ENCODE measurements around the gene MARF1. TPM values are rescaled to one million over a fixed set of nuclear protein-coding genes. Genes with fewer than 3 reads are reported as not detected.

The MARF1 gene
- total RNA-seq, 1 experiment from 2014 or later, result 51.5 TPM

DNA sequence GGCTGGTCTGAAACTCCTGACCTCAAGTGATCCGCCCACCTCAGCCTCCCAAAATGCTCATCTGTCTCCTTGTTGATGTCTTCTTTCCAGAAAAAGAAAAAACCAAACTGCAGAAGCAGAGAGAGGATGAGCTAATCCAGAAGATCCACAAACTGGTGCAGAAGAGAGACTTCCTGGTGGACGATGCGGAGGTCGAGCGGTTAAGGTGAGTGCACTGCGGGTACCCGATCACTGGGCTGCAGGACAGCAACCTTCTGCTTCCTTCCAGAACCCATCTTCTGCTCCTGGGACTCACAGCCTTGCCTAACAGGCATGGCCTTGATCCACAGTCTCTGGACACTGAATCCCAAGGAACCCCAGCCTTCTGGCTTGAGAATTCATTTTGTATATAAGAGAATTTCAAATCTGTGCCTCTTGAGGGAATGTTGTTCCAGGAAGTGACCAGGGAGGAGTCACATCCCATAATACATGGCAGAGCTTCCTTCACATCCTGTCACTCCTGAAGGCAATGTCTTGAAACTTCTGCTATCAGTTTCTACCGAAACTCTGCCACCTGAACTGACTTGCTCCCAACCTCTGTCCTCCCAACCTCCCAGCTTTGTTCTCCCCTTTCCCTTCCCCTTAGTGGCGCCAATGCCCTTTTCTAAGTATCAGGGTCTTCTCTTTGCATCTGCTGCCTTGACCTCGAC, 61.7 kb downstream of the MARF1 start:
- Histone ChIP-seq H3K9me3 (ENCODE audit: control insufficient read depth, insufficient read depth, low read depth, low read length) (peaks cover 11% of the 10 kb centered on the region), H3K27me3 (ENCODE audit: control insufficient read depth, insufficient read depth, low read length) (no peaks in the 10 kb centered on the region), H3K36me3 (ENCODE audit: control insufficient read depth, insufficient read depth, low read length) (no peaks in the 10 kb centered on the region), H3K4me1 (ENCODE audit: control insufficient read depth, insufficient read depth, low read length) (no peaks in the 10 kb centered on the region), H3K27ac (ENCODE audit: low read length) (no peak overlapping the region; the same call in 1 of the 2 replicates), H3K4me3 (ENCODE audit: low read depth in 2 of 2, low read length in 2 of 2) (no peak overlapping the region)
- TF ChIP-seq REST (IDR thresholded peaks at IDR 0.05; ENCODE audit: insufficient read depth in 1 of 2, low read depth in 2 of 2, low read length in 1 of 2) (no peak), SIN3A (IDR thresholded peaks at IDR 0.05; ENCODE audit: borderline replicate concordance, insufficient read depth, low read depth, low read length) (no peak), POLR2AphosphoS5 (IDR thresholded peaks at IDR 0.05; ENCODE audit: low read depth, low read length) (no peak), TCF7L2 (IDR thresholded peaks at IDR 0.05; ENCODE audit: low read depth, low read length) (no peak), CTCF (IDR thresholded peaks at IDR 0.05) (no peak)
- intact Hi-C loops (cut with micrococcal nuclease; ENCODE audit: unreplicated experiment), result no loop called here
- ATAC-seq (no peak), DNase-seq (ENCODE audit: low read depth, low spot score) (no peak)
- ChIA-PET CTCF (no interaction called here), POLR2A (no interaction called here)
- no TSS peak for BruUV-seq (replicated peaks)
- in situ Hi-C loops (cut with HindIII; ENCODE audit: low pct_unique_long_range_greater_than_20kb, low sequenced_read_pairs), result no loop called here

DNA sequence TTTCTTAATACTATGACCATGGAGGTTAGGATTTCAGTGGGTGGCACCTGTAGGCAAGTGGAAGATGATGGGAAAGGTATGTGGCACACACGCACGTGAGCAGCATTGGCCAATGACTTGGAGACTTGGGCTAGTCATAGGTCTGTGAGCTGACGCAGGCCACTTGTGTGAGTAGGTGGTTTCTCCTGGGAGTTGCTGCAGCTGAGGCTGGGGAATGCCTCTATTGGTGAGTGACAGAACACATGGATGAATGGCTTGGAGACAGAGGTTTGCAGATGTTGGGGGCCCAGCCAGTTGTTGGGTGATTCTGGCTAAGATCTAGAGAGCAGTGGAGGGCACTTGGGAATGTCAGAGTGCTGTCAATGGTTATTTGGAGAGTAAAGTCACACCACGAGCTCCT, 64.1 kb downstream of the MARF1 start:
- DNase-seq (ENCODE audit: low read depth, low spot score) (no peak), ATAC-seq (no peak)
- H3K9me3 ChIP-seq (ENCODE audit: control insufficient read depth, insufficient read depth, low read depth, low read length), result no peaks in the 10 kb centered on the region
- in situ Hi-C loops (cut with HindIII; ENCODE audit: low pct_unique_long_range_greater_than_20kb, low sequenced_read_pairs), result no loop called here
- intact Hi-C loops (cut with micrococcal nuclease; ENCODE audit: unreplicated experiment), result no loop called here
- no peak for TF ChIP-seq SIN3A (IDR thresholded peaks at IDR 0.05; ENCODE audit: borderline replicate concordance, insufficient read depth, low read depth, low read length)
- no peak for TF ChIP-seq TCF7L2 (IDR thresholded peaks at IDR 0.05; ENCODE audit: low read depth, low read length)
- no peak for TF ChIP-seq CTCF (IDR thresholded peaks at IDR 0.05)
- TF ChIP-seq POLR2AphosphoS5 (IDR thresholded peaks at IDR 0.05; ENCODE audit: low read depth, low read length), result no peak
- no peak for TF ChIP-seq REST (IDR thresholded peaks at IDR 0.05; ENCODE audit: insufficient read depth in 1 of 2, low read depth in 2 of 2, low read length in 1 of 2)
- no peaks in the 10 kb centered on the region for H3K36me3 ChIP-seq (ENCODE audit: control insufficient read depth, insufficient read depth, low read length)
- H3K27ac ChIP-seq (ENCODE audit: low read length), result no peak overlapping the region
- no peaks in the 10 kb centered on the region for H3K27me3 ChIP-seq (ENCODE audit: control insufficient read depth, insufficient read depth, low read length)
- POLR2A ChIA-PET, result no interaction called here
- no peak overlapping the region for H3K4me3 ChIP-seq (ENCODE audit: low read depth in 2 of 2, low read length in 2 of 2)
- H3K4me1 ChIP-seq (ENCODE audit: control insufficient read depth, insufficient read depth, low read length), result no peaks in the 10 kb centered on the region
- no TSS peak for BruUV-seq (replicated peaks)
- CTCF ChIA-PET, result no interaction called here
